Lung microvascular endothelial cell (primary cell): ENCODE measurements around the gene SEPTIN12. TPM values are rescaled to one million over a fixed set of nuclear protein-coding genes. Genes with fewer than 3 reads are reported as not detected.

Source experiments
- DNase-seq, 2 donors: peaks; one replicate each; pipeline versions ENCODE4 v3.0.0 to v3.0.0-alpha.2; 2010; ENCODE audit warnings: low read depth in 2 of 2
- total RNA-seq: library from RNA; depleted of rRNA; stranded (reverse); fragments of >200 nt; gene quantifications from 2 replicates; pipeline ENCODE4 v1.2.1, GENCODE V29; 2014

The SEPTIN12 gene, protein sequence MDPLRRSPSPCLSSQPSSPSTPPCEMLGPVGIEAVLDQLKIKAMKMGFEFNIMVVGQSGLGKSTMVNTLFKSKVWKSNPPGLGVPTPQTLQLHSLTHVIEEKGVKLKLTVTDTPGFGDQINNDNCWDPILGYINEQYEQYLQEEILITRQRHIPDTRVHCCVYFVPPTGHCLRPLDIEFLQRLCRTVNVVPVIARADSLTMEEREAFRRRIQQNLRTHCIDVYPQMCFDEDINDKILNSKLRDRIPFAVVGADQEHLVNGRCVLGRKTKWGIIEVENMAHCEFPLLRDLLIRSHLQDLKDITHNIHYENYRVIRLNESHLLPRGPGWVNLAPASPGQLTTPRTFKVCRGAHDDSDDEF
- not detected in 2 replicates for total RNA-seq

DNA sequence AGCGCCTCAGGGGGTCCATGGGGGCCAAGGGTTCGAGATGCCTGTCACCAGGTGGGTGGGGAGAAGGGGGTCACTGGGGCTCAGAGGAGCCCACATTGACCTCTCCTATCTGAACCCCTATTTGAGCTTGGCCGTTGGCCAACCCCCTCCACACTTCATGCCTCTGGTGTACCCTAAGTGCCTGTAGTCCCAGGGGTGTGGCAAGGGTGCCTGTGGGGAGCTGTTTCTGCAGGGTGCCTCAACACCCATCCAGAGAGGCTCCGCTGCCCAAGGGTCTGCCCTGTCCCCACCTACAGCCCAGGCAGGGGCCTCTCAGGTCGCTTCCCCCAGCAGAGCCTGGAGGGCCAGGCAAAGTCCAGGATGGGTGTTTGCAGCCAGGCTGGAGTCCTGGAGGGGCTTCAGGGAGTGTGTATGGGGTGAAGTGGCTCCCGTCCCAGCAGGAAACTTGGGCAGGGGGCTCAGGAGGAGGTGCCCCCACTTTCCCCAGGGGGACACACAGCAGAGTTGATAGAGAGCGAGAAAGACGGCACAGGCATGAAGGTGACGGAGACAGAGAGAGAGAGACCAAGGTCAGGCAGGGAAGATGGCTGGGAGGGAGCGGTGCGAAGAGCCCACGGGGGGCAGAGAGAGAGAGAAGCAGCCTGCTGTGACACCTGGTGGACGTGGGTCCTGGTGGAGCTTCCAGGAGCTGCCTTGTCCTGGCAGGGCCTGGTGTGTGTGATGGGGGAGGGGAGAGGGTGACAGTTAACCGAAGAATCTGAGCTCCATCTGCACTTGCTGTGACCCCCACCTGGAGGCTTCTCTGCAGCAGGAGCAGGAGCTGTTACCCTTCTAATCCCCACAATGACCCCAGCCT is at the start of gene SEPTIN12:
Gene SEPTIN12 (minus strand): TSS at position 719 of the 856 bp plus-strand sequence. CDS start 700 bp downstream, at position 19.
- no peak for DNase-seq

DNA sequence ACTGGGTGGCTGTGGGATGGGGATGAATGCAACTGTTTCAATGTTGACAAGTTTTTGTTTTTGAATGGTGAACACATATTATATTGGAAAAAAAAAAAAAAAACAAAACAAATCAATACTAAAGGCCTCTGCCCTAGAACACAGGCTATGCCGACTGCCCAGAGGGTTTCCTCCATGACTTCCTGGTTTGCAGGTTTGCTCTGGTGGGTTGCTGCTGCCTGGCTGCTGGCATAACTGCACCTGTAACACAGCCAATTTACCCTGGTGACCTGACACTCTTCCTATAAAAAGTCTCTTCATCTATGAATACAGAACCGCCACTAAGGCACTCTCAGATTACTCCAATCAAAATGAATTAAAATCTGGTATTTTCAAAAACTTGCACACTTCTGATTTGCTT is 48.6 kb upstream of the SEPTIN12 start:
- DNase-seq, result no peak

DNA sequence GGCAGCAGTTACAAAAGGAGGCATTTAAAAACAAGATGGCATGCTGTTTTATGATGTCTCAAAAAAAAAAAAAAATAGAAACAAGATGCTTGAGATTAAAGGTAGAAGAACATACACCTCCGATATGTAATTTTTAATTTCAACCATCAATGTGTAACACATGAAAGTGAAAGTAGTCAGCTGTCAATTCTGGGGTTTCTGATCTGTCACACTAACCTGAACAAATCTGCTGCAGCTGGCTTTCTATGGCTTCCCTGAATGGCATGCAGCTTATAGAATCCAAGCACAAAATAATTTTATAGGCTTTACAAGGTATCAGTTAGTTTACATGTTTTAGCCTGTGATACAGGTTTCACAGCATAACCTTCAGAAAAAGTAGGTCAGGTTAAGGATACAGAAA is 45.4 kb upstream of the SEPTIN12 start:
- no peak for DNase-seq

DNA sequence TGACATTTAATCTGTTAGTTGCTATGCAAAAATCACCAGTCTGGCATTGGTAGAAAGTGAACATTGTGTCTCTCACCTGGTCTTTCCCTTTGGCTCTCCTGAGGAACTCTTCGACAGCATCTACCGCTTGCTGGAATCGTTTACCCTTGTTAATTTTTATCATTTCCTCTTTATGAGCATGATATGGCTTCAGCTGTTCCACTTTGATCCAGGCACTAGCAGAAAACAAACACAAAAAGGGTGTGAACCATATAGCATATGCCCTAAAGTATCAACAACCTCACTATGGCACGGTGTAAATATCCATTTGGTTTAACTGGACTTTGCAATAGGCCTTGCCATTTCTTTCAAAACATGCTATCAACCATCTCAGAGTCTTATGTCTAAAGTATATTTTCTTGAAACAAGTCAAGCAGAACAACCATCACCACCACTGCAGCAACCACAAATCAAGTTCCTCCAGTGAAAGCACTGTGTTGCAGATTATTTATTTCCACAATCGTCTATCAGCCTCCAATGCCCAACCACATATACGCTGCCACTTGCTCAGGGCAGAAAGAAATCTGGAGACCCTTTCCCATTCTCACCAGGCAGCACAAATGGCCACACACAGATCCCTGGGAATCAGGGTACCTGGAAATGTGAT is 44.7 kb upstream of the SEPTIN12 start:
- DNase-seq, result no peak

DNA sequence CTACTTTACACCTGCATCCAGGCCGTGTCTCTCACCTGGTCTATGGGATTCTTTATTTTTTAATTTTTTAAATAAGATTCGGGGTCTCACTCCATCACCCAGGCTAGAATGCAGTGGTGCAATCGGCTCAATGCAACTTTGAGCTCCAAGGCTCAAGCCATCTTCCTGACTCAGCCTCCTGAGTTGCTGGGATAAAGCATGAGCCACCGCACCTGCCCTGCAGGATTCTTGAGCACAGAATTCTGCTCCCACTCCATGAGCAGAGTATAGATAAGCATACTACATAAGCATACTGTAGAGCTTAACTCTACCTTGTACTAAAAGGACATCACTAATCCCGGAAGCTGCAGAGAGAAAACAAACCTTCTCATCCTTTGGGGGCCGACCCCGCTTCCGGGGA is 43.5 kb upstream of the SEPTIN12 start:
- no peak for DNase-seq

DNA sequence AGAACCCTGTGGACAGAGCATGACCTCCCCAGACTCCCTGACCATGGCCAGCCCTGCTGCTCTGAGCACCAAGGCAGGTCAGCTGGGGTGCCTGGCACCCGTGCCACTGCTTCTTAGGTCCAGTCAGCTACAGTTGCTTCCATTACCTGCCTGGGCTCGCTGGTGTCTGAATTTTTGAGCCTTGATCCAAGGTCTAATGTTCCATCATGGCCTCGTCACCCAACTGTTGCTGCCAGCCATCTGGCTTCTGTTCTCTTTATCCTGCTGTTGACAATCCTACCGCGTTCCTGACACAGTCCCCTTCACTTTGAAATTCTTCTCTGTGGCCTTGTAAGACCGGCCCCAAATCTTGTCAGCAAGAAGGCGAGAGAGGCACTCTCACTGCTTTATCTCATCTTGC is 42.3 kb upstream of the SEPTIN12 start:
- DNase-seq, result no peak

DNA sequence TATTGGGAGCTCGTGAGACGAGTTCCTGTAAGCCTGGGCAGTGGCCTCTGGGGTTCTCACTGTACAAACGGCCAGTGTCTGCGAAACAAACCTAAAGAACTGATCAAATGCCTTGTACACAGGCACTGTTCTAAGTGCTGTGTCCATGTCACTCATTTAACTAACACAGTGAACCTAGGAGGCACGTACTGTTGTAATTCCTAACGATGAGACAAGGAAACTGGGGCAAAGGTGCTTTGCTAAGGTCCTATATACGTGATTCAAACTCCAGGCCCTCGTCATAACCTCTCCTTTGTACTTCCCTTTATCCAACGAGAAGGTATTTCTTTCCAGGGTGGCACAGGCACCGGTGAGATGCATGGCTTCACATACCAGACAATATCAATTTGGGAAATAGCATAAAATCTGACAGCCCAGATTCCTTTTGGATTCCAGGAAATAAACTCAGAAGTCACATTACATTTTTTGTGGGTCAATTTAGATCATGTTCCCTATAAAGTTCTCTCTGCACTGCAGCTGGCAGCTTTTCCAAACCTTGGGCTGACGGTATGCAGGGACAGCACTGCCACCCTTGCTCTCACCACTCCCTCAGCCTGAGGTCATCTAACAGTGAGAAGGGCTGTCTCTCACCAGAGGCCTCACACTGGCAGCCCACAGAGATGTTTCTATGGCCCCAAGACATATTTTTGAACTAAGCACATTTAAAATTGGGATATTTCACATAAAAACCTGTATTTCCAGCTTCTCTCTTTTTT is 40.6 kb upstream of the SEPTIN12 start:
- DNase-seq, result no peak

DNA sequence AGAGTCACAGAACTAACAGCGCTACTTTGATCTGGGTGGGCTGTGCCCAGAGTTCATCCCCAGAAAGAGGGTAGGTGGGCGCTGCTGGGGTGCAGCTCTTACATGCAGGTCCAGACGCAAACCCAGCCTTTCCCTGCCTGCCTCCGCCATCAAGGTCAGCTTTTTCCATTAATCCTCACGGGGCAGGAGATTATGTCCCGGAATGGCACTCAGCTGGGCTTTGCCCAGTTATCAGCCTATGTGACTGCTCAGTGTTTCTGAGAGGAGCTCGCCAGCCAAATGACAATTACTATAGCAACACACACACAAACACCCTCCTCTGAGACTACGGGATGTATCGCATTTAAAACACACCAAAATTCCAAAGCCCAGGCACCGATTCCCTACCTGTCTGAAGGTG is 38.8 kb upstream of the SEPTIN12 start:
- DNase-seq, result no peak

DNA sequence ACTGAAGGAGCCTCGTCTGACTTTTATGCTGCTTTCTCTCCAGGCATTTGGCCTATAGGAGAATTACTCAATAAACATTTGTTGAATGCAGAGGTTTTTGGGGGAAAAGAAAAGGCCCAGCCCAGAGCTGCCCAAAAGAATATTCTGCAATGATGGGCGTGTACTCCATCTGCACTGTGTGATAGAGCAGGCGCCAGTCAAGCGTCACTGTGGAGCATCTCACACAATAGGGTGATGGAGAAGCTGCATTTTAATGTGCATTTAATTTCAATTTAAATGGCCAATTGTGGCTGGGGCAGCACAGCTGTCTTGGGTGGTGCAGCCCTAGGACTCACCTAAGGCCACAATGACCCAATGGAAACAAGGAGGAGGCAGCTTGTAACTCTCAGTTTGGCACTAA is 38.4 kb upstream of the SEPTIN12 start:
- no peak for DNase-seq

DNA sequence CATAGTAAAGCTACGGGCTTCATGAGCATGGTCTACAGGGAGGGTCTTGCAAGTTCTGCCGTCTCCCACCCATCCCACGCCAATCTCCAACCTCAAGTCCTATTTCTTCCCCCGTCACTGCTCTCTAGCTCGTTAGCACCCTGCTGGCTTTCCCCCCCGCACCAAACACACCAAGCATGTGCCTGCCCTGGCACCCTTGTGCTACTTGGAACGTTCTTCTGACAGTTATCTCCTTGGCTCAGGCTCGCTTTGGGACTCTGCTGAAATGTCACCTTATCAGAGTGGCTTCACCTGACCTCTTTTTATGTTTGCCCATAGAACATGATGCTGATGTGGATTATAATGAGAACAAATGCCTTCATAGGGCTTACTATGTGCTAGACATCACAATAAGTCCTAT is 37.1 kb upstream of the SEPTIN12 start:
- no peak for DNase-seq

DNA sequence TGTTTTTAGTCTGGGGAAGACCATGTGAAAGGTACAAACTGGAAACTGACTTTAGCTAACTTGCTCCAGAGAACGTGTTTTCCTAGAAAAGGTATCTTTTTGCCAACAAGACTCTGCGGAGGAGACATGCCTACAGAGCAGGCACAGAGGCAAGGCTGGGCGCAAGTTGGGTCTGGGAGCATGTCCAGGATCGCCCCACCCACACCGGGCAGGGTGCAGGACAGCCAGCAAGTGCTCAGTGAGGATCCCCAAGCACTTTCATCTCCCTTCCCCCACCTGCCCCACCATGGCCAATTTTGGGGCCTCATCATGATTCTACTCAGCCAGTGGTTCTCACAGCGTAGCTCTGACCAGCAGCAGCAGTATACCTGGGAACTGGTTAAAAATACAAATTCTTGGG is 32.5 kb upstream of the SEPTIN12 start:
- DNase-seq, result no peak

DNA sequence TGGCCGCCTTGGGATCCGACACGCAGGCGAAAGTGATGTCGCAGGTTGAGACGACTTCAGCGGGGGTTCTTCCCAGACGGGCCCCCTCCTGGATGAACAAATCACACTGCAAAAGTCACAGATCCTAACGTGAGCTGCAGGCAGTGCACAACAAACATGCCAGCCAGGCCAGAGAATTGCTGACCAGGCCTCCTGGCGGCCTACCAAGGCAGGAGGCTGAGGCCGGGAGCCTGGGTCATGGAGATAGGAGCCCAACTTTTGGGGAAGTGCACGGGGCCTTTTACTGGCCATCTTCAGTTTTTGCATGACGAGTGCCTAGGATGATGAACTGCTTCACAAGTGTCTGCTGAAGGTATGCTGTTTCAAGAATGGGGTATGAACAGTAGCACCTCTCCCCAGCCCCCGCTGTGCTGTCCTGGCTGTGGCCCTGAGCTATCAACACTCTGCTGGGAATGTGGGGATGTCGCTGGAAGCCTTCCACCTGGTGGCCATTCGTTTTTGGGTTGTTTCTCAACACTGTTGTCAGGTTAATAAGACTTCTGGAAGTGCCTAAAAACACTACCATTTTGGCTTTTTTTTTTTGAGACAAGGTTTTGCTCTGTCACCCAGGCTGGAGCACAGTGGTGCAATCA is 26.5 kb upstream of the SEPTIN12 start:
- DNase-seq, result no peak

DNA sequence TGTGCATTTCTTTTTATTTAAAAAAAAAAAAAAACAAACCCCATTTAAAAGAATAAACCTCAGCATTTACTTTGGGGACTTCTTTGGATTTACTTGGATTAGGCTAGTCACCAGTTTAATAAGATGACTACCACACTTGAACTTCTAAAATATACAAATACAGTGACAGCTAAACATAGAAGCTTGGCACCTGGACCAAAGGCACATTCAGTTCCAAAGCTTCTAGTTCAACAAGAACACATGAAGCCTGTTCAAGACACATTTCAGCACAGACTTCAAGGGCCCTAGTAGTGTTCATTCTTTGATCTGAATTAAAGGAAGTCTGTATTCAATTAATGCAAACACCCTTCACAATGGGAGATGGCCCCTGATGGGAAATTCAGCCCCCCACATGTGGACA is 25.9 kb upstream of the SEPTIN12 start:
- DNase-seq, result no peak

DNA sequence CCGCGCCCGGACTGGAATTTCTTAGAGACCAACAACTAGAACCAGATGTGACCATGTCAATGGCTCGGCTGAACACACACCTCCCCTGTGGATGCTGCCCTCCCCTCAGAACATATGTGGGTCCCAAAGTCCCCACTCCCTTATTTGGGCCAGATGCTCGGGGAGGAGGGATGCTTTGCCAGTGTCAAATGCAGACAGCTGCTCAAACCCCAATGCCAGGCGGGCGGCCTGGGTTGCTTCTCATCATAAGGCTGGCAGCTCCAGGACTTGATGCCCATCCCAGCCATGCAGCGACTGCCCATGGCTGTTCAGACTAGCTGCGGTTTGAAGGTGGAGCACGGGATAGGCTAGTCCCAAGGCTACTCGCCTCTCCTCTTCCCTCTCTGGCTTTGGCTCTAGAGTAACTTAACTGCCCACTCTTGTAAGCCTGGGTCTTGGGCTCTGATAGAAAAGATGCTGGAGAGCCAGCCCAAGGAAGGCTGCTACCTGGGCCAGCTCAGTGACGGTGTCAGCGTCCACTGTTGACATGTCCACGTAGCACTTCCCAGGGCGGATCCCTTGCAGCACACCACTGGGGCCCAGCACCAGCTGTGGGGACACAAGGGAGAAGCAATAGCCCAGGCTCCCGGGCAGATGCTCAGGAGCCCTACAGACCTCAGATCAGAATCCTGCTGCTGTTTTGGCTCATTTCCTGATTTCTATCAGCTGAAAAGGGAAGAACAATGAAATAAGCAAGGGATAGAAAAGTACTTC is 25.3 kb upstream of the SEPTIN12 start:
- DNase-seq, result no peak

DNA sequence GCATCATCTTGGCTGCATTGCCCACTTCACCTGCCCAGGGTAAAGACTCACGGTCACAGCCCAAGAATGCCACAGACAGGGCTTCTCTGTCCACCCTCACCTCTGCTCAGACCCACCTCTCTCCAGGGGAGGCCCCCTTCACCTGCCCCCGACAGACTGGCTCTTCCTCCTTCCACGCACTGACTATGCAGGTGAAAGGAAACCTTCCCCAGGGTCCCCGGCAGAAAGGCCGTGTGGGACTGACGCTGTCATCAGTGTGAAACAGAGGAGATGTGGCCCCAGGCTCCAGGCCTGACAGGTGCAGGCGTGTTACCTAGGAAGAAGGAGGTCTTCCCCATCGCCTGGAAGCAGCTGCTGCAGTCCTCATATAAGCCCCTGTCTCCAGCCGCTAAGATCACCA is 23.6 kb upstream of the SEPTIN12 start:
- DNase-seq, result no peak

DNA sequence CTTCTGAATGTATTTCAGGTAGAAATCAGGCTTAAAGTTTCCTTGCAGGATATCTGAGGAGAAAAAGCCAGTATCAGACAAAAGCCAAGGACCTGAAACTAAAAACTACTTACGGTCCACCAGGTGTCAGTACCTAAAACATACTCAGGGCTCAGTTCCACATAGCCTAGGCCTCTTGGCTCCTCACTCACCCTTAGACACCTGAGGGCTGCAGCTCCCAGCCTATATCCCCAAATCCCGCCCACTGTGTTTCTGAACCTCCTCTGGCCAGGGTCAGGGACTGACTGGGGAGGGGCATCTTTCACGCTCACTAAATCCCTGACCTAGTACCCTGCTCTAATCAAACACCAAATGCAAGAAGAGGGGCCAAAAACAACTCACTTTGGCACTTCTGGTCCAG is 23.1 kb upstream of the SEPTIN12 start:
- DNase-seq, result no peak

DNA sequence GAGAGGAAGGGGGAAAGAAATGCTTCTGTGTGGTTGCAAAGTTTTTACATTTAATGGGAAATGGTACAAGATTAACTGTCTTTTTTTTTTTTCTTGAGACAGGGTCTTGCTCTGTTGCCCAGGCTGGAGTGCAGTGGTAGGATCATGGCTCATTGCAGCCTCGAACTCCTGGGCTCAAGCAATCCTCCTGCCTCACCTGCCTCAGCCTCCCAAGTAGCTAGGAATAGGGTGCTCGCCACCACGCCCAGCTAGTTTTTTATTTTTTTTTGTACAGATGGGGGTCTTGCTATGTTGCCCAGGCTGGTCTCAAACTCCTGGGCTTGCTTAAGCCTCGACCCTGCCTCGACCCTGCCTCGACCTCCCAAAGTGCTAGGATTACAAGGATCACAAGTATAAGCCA is 18.1 kb upstream of the SEPTIN12 start:
- no peak for DNase-seq

DNA sequence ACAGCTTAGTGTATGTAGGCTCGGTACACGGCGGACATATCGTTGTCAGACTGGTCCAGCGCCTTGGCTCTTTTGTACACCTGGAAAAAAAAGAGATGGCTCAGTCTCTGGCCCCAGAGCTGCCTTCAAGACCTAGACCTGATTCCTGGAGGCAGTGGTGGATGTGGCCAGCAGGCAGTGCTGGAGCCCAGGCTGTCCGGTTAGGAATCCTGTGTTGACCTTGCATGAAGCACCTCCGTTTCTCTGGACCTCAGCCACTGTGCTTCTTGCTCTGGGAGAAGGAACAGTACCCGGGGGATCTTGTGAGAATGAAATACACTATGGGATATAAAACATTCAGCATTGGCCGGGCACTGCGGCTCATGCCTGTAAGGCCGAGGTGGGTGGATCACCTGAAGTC is 17.1 kb upstream of the SEPTIN12 start:
- DNase-seq, result no peak

DNA sequence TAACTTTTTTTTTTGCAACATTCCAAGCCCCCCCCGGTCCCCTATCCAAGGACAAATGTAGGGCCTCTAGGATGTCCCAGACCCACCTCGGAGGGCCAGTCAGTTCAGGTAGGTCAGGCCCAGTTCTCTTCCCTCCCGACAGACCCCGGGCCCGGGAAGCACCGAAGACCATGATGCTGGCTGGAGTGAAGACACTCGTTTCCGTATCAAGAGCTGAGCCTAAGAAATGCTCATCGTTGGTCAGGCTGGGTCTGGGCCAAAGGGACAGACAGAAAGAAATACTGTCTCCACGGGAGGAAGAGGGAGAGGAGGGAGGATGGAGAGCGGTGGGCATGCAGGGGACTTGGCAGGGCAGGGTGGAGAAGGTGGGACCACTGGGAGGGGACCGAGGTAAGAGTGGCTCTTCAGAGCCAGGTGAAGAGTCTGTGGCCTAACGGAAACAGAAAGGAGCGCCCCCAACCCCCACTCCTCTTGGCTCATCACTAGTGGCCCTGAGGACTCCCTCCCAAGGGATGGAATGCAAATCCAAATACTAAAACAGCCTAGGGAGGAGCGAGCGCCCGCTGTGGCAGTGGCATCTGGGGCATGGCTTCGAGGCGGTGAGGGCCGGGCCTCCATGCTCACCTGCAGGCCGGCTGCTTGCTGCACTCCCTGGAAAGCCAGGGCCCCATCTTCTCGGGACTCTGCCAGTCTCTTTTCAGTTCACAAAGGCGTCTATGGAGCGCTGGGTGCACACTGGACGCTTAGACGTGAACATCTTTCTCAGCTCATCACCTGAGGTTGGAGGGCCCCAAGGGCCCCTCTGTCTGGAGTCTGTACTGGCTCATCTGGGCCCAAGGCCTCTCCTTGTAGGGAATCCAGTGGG is 16.0 kb upstream of the SEPTIN12 start:
- no peak for DNase-seq
